RKO (cell line): Measurements from ENCODE around the gene FLNB.
A peak's percentile ranks its signal among the peaks of the same experiment; 100 is the strongest.
"Not testable (repeated sequence)": the region's sequence is repeated elsewhere in the genome, so short reads cannot be mapped to it uniquely, and the experiment has no call there.

ENCODE experiments used
- DNase-seq: peaks from one replicate; pipeline ENCODE4 v3.0.0-alpha.2; 2016; ENCODE audit warnings: low spot score

Gene FLNB

DNA sequence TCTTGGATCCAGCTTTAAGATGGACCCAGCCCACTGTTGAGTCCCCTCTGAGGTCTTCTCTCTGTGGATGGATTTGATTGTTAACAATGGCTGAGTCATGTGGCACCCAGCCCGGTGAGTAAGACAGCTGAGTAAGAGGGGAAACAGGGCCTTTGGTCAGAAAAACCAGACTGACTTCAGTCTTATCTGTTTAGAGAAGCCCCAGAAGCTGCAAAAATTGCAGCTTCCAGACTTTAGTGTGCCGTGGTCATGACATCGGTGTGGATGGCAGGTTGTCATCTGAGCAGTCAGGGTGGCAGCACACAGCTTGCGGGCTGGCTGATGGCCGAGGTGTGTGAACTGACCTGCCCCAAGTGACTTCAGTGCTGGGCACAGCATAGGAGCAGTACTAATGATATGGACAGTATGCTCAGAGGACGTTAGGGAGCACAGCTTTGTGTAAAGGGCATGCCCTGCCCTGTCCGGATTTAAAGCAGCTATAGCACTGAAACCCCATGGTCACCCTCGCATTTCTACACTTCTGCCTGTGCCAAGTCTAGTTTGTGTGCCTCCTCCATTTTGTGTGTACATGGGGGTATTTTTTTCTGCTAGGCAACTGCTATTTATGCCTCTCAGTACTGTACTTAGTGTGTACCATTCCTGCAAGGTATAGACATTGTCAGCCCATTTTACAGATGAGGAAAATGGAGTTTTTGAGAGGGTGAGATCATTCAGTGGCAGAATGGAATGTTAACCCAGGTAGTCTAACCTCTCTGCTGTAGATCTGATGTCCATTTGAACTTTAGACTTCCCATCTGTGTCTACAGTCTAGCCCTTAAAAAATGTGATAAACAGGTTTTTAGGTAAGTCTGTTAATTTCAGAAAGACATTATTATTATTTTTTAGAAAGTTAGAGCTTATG lies 44.4 kb downstream of the FLNB start:
- peak; percentile 93 for DNase-seq

DNA sequence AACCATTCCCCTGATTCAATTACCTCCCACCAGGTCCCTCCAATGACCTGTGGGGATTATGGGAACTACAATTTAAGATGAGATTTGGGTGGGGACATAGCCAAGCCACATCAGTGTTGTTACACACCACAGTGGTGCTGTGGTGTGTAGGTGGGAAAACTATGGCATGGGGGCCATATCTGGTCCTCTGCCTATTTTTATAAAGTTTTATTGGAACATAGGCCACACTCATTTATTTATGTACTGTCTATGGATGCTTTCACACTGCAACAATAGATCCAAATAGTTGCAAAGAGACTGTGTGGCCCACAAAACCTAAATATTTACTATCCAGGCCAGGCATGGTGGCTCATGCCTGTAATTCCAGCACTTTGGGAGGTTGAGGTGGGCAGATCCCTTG lies 46.4 kb downstream of the FLNB start:
- no peak for DNase-seq

GRCh38 chr3:58055314-58055713 lies 47.1 kb downstream of the FLNB start:
- no peak for DNase-seq

- not testable (repeated sequence) for DNase-seq
Measured at GRCh38 chr3:58055891-58056290, 47.7 kb downstream of the FLNB start.

DNA sequence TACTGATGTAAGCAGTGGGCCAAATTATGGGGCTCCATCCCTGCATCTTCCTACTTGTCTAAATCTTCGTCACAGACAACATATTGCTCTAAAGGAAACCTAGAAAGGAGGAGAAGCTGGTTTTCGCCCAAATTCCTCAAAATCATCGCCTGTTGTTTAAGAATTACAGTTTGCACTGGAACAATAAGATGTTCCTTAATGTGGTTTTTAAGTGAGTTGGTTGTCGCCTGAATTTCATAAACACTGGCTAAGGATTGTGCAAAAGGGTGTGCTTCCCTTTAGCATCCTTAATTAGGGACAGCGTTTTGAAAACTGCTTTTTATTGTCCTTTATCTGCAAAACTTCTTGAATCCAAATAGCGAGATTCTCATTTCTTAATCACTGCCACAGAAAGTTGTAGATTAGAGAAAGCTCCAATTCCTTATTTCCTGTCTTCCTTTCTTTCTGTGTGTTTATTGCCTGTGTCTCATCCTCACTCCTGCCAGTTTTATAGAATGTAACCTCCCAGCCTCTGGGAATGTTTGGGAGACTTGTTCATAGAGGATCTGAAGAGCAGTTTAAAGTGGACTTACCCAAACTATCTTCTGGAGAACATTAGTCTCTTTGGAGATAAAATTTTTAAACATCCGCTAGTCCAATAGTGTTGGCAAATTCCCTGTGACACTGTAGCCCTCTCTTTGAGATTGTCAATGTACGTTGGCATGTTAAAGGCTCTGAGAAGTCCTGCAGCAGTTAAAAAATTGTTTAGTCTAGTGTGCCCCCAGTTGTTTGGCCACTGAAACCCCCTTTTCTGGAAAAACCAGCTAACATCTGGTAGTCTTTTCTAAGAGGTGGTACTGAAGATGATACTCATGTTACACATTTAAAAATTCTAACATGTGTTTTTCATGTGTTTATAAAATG lies 50.4 kb downstream of the FLNB start:
- no peak for DNase-seq

- DNase-seq, result peak; percentile 16
Measured at GRCh38 chr3:58059349-58060321, 51.4 kb downstream of the FLNB start.

- no peak for DNase-seq
Measured at GRCh38 chr3:58062472-58062871, 54.2 kb downstream of the FLNB start.

DNA sequence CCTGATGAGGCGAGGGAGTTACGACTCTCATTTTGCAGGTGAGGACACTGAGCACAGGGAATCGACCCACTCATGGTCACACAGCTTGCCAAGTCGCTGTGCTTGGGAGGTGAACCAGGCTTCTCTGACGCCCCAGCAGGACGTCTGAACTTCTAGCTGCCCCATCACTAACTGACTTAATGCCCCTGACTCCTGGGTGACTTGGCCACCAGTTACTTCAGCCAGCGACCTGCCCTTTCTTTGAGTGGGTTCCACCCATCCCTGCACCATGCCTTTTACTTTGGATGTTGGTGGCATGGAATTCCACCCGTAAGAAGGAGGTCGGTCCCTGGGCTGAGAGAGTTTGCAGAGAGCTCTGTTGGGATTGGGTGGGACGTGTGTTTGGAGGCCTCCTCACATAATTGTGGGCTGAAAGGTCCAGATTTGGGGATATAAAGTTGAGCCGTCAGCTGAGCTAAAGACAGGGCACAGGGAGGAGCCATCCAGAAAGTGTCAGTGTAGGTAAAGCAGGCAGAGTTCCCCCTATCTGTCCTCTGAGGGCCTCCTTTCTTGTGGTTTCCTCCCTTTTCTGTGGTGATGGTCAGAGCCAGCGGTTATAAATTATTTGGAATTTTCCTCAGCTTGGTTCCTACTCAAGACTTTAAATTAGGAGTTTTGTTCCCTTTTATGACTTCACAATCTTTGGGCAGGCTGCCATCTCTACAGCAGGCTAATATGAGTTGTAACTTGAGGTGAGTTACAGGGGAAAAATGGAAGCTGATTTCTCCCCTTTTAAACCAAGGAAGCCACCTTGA lies 55.0 kb downstream of the FLNB start:
- peak; percentile 20 for DNase-seq

DNA sequence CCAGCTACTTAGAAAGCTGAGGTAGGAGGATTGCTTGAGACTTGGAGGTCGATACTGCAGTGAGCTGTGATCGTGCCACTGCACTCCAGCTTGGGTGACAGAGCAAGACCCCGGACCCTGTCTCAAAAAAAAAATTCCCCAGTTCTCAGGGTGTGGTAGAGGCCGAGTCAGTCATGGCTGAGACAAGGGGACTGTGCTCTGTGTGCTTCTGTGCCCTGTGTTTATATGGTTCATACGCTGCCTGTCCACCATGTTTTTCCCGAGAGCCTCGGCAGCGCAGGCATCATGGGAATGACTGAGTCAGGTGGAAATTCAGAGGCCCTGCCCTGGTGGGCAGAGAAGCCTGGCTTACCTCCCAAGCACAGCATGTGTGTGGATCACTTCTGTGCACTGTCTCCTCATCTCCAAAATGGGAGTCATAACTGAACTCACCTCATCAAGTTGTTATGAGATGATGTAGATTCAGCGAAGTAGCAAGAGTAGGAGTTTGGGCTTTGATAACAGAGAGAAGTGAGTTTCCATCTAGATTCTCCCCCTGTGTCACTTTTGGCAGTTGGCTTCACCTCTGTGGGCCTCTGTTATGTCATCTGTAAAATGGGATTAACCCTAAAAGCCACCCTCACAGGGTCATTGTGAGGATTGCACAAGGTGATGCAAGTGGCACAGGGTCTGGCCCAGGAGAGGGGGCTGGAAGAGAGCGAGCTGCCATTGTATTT lies 56.9 kb downstream of the FLNB start:
- no peak for DNase-seq

- no peak for DNase-seq
Measured at GRCh38 chr3:58065700-58066167, 57.5 kb downstream of the FLNB start.

DNA sequence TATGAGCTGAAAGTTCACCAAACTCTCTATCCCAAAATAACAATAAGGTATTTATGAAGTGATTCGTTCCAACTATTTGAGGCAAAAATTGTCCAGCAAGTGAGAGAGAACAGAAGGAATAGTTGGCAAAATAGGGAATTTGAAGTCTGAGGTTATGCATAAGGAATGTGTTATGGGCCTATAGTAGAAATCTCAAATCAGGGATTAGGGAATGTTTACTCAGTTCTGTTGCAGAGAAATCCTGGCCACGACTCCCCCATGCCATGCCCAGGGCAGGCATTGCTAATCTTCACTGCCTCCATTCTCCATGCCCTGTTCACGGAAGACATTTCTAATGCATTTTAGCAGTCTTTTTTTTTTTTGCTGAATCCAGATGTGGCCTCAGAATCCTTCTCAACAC lies 58.6 kb downstream of the FLNB start:
- DNase-seq, result no peak

DNA sequence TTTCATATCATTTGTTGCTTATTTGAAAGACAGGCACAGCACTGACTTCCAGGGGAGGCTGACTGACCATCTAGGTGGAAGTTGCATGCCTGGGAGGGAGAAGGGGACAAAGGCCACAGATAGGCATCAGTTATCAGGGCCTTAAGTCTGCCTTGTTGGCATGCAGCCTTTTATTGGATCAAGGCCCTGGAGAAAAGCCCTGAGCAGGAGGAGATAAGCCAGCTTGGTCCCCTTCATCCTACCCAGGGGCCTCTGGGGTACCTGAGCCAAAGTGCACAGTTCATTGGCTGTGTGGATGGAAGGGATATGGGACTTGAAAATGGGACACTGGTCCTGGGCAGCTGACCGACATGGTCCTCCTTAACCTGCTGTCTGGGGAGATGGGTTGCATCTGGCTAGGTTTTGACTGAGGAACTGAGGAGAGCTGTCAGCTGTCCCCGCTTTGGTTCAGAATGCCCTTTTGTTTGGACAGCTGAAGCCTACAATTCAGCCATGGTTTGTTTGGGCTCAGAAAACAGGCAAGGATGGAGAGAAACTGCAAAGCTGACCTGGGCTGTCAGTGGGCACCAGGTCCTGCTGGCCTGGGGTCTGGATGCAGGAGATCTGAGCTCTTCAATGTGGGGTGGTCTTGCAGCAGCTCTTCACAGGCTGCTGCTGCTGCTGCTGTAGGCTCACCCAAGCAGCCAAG lies 60.0 kb downstream of the FLNB start:
- DNase-seq, result no peak

DNA sequence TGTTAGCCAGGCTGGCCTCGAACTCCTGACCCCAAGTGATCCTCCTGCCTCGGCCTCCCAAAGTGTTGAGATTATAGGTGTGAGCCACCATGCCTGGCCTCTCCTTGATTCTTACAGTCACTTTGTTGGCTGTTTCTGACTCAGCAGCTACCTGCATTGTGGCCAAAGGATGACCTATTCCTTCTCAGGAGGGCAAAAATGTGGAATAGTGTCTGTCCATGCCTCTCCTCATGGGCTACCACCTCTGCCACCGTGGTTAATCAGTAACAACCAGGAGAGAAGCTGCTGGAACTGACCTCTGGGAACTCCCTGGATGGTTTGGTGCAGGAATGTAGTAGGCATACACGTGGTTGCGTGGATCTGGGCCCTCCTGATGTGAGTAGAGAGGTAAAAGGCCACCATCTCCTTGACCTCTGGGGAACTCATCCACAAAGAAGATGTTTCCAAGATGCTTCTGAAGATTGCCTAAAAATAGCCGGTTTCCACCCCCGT lies 63.3 kb downstream of the FLNB start:
- no peak for DNase-seq

DNA sequence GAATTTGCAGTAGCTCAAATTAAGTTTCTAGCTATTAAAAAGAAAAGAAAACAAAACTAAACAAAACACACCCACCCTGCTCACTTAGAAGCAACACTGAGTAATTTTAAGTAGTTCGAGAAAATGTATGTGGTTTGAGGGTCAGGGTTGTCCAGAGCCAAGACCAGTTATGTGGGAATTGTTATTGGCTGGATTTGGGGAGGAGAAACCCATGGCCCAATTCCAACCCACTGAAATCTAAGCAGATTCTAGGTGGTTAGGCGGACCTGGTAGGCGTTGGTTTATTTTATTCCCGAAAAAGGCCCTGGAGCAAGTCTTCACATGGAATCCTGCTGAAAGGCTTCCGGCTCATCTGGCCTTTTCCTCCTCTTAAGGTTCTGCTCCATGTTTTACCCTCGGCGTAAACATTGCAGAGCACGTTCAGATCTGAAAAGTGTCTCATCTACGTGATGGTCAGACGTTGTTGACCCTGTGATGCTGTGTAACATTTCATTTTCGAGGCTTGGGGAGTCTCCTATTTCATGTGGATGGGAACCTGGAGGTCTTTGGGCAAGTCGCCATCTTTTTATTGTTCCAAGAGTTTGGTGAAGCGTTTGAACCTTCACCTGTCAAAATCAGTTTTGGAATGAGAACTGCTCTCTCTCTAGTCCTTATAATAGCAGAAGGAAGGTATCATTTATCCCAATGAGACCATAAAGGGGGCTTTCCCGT lies 64.0 kb downstream of the FLNB start:
- no peak for DNase-seq

- DNase-seq, result no peak
Measured at GRCh38 chr3:58072763-58073130, 64.5 kb downstream of the FLNB start.

DNA sequence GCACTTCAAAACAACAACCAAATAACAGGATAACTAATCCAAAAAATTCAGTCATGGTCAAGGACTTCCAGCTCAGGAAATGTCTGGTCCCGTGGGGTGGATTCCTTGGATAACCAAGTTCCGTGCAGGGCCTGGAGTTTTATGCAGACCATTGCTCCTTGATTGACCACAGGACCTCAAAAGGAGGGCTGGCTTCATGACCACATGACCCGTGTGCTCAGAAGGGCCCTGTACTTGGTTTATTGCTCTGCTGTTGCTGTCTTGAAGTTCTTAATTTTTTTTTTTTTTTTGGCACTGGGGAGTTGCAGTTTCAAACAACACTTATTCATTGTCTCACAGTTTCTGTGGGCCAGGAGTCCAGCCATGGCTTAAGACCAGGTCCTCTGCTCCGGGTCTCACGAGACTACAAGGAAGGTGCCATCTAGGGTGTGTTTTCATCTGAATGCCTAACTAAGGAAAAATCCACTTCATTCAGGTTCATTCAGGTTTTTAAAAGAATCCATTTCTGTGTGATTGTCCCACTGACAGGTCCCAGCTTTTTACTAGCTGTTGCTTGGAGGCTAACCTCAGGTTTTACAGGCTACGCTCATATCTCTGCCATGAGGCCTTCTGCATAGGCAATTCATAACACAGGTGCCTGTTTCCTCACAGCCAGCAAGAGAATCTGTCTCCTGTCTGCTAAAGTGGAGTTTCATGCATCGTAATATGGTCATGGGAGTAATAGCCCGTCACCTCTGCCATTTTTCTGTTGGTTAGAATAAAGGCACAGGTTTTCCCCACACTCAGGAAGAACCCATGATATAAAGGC lies 65.3 kb downstream of the FLNB start:
- no peak for DNase-seq

DNA sequence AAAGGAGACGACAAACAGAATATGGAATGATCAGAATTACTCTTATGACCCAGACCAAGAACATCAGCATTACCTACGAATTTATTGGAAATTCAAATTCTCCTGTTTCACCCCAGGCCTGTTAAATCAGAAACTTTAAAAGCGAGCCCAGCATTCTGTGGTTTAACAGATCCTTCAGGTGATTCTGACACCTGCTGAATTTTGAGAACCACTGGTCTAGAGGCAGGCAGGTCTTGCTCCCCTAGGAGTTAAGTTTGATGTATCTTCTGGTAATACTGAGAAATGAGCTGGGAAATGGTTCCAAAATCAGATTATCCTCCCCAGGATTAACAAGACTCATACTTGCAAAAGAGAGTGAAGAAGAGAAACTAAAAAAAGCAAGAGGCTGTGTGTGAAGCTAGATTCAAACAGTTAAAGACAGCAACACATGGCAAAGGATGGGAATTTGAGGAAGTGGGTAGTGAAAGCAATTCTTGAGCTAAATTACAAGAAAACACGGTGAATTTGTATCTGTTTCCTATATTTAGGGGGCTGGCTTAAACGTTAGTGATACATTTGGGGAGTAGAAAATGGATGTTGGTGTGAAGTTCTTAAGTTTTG lies 66.0 kb downstream of the FLNB start:
- no peak for DNase-seq

DNA sequence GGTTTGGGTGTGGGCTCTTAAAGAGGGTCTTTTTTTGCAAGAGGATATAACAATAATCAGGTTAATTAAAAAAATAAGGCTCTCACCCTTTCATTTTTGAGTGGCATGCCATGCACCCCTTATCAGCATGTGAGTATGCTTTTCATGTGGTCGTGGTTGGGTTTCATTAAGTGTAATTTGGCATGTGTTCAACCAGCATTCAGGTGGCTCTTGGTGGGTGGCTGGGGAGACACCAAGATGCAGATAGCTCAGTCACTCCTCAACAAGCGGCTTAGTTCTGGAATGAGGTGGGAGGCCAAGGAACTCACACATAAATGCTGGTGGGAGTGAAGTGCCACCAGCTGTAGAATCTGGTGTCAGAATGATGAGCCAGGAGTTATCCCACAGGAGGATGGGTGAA lies 66.8 kb downstream of the FLNB start:
- no peak for DNase-seq
